Keratinocyte (primary cell): Measurements from ENCODE around the gene ROBO4. TPM values are rescaled to one million over a fixed set of nuclear protein-coding genes. Genes with fewer than 3 reads are reported as not detected.

Experiments
- DNase-seq: peaks from one replicate; pipeline ENCODE4 v3.0.0-alpha.2; 2011; ENCODE audit warnings: low read depth, missing footprints, low spot score
- FAIRE-seq: peaks from 2 replicates; lab custom pipeline; 2011; peaks lifted over from hg19 to GRCh38; lab: Jason Lieb, UNC
- H2AFZ ChIP-seq: 2 replicates; pipeline ENCODE4 v1.6.0; 2012; ENCODE audit warnings: low read length, control low read depth, inconsistent platforms; ENCODE audit not compliant: control insufficient read depth
- H3K27ac ChIP-seq: 2 replicates; pipeline ENCODE4 v1.5.1; 2011; ENCODE audit warnings: low read length; ENCODE audit not compliant: control insufficient read depth, insufficient read depth
- H3K27me3 ChIP-seq: 3 replicates; pipeline ENCODE4 v1.6.0; 2011; ENCODE audit warnings: low read length; ENCODE audit not compliant: control insufficient read depth, insufficient read depth; ENCODE audit errors: extremely low read depth
- H3K36me3 ChIP-seq, 2 experiments: 2 replicates in 1 of 2; 3 replicates in 1 of 2; pipeline ENCODE4 v1.5.1; 2011; ENCODE audit warnings: low read length in 2 of 2, mild to moderate bottlenecking in 1 of 2; ENCODE audit not compliant: control insufficient read depth in 2 of 2, insufficient read depth in 2 of 2; ENCODE audit errors: extremely low read depth in 1 of 2
- H3K4me1 ChIP-seq: 3 replicates; pipeline ENCODE4 v1.5.1; 2011; ENCODE audit warnings: low read length; ENCODE audit not compliant: control insufficient read depth, insufficient read depth; ENCODE audit errors: extremely low read depth
- H3K4me2 ChIP-seq: 3 replicates; pipeline ENCODE4 v1.6.0; 2011; ENCODE audit warnings: low read depth, low read length; ENCODE audit not compliant: control insufficient read depth, insufficient read depth; ENCODE audit errors: extremely low read depth
- H3K4me3 ChIP-seq, 3 experiments: fragments of 200-600 bp in 1 of 3; sonication (generic) in 1 of 3; 2 replicates in 2 of 3; 3 replicates in 1 of 3; pipeline ENCODE4 v1.5.1; 2011 to 2016; ENCODE audit warnings: low read length in 3 of 3, mild to moderate bottlenecking in 3 of 3, control low read depth in 2 of 3, inconsistent platforms in 1 of 3, low read depth in 1 of 3, mixed read lengths in 1 of 3, mixed run types in 1 of 3, moderate library complexity in 1 of 3; ENCODE audit not compliant: control insufficient read depth in 2 of 3, insufficient read depth in 2 of 3; ENCODE audit errors: extremely low read depth in 1 of 3
- H3K79me2 ChIP-seq: 2 replicates; pipeline ENCODE4 v1.6.0; 2012; ENCODE audit warnings: low read length; ENCODE audit not compliant: control insufficient read depth, insufficient read depth
- H3K9ac ChIP-seq: 3 replicates; pipeline ENCODE4 v1.6.0; 2011; ENCODE audit warnings: low read length; ENCODE audit not compliant: control insufficient read depth, insufficient read depth; ENCODE audit errors: extremely low read depth
- H3K9me1 ChIP-seq: 3 replicates; pipeline ENCODE4 v1.6.0; 2011; ENCODE audit warnings: low read length; ENCODE audit not compliant: control insufficient read depth, insufficient read depth; ENCODE audit errors: extremely low read depth
- H3K9me3 ChIP-seq: 2 replicates; pipeline ENCODE4 v1.5.1; 2012; ENCODE audit warnings: low read depth, low read length; ENCODE audit not compliant: control insufficient read depth
- H4K20me1 ChIP-seq: 3 replicates; pipeline ENCODE4 v1.6.0; 2011; ENCODE audit warnings: low read length; ENCODE audit not compliant: control insufficient read depth, insufficient read depth; ENCODE audit errors: extremely low read depth
- EZH2 ChIP-seq: IDR thresholded peaks from one replicate; pipeline ENCODE4 v1.6.1; 2012; ENCODE audit warnings: inconsistent platforms, mild to moderate bottlenecking, low read length, moderate library complexity
- dilution Hi-C: fragments of 300-500 bp; cut with MboI; formaldehyde crosslinking; loops from one replicate; pipeline ENCODE4 v1.7.0; 2020; ENCODE audit warnings: low sequenced_read_pairs; ENCODE audit not compliant: extremely low pct_ligation_motif_present
- polyA plus RNA-seq, 5 experiments: library from polyadenylated mRNA; depleted of rRNA in 3 of 5; stranded (reverse) in 3 of 5; stranded (forward) in 1 of 5; unstranded in 1 of 5; fragments of >200 nt; gene quantifications; 1 replicate in 1 of 5; 2 replicates in 3 of 5; 3 replicates in 1 of 5; pipeline versions ENCODE4 v1.2.1 to v1.2.3, GENCODE V29; 2011 to 2012; ENCODE audit warnings: missing spikeins in 2 of 5, low read depth in 1 of 5, low replicate concordance in 1 of 5
- TF ChIP-seq, protein P1 (sequence below), 3 experiments: IDR thresholded peaks in 1 of 3; conservative IDR thresholded peaks in 1 of 3; optimal IDR thresholded peaks in 1 of 3; 2 replicates in 2 of 3; 3 replicates in 1 of 3; pipeline versions ENCODE3 to v1.5.1; 2011; ENCODE audit warnings: low read length in 3 of 3, mild to moderate bottlenecking in 3 of 3, moderate library complexity in 2 of 3, control low read depth in 1 of 3, inconsistent platforms in 1 of 3; ENCODE audit not compliant: insufficient read depth in 2 of 3; ENCODE audit errors: extremely low read depth in 1 of 3

ROBO4 gene
- polyA plus RNA-seq, 1 donor (not counting 4 experiments of a cell fraction or from before 2014, with no cell fraction given): 0.94 TPM

DNA sequence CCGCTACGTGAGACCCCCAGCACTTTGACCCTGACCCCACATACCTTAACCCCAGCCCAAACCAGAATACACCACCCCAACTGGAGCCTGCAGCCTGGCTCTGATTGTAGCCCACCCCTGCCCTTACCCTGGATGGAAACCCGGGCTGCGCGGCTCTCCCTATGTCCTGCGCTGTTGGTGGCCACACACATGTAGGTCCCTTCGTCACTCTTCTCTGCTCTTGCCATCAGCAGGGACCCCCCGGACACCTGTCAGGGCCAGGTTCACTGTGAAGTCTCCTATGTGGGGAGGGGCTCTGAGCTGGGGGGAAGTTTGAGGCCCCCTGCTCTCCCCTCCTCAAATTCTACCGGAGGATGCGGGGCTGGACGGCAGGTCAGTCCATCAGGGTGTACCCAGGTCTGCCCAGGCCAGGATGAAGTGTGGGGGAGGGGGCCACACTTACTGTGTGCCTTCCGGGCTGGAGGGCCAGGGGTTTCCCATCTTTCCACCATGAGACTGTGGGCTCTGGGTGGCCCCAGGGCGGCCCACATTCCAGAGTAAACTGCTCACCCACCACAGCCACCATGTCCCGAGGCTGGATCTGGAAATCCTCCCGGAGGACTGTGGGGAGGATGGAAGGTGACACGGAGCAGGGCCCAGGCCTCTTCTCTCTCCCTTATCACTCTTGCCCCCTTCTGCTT, 1.5 kb downstream of the ROBO4 start:
- Histone ChIP-seq H3K36me3 (no peaks in the 10 kb centered on the region), H3K4me2 (peak overlapping the region; percentile 64), H3K4me1 (peaks cover 59% of the 10 kb centered on the region), H2AFZ (peak overlapping the region; percentile 73), H3K9me3 (no peaks in the 10 kb centered on the region), H3K79me2 (no peaks in the 10 kb centered on the region), H3K9ac (no peak overlapping the region), H3K9me1 (no peaks in the 10 kb centered on the region), H3K27ac (no peak overlapping the region), H4K20me1 (no peaks in the 10 kb centered on the region), H3K27me3 (no peaks in the 10 kb centered on the region), H3K4me3 (no peak overlapping the region)
- FAIRE-seq (no peak), DNase-seq (peak; percentile 60)
- dilution Hi-C loops: no loop called here
- TF ChIP-seq, protein P1, sequence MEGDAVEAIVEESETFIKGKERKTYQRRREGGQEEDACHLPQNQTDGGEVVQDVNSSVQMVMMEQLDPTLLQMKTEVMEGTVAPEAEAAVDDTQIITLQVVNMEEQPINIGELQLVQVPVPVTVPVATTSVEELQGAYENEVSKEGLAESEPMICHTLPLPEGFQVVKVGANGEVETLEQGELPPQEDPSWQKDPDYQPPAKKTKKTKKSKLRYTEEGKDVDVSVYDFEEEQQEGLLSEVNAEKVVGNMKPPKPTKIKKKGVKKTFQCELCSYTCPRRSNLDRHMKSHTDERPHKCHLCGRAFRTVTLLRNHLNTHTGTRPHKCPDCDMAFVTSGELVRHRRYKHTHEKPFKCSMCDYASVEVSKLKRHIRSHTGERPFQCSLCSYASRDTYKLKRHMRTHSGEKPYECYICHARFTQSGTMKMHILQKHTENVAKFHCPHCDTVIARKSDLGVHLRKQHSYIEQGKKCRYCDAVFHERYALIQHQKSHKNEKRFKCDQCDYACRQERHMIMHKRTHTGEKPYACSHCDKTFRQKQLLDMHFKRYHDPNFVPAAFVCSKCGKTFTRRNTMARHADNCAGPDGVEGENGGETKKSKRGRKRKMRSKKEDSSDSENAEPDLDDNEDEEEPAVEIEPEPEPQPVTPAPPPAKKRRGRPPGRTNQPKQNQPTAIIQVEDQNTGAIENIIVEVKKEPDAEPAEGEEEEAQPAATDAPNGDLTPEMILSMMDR (optimal IDR thresholded peaks at IDR 0.05 in 1 of 3, IDR thresholded peaks at IDR 0.05 in 1 of 3, conservative IDR thresholded peaks at IDR 0.05 in 1 of 3; ENCODE audit: extremely low read depth in 1 of 3, insufficient read depth in 2 of 3, low read length in 3 of 3): no peak
- no peak for TF ChIP-seq EZH2

DNA sequence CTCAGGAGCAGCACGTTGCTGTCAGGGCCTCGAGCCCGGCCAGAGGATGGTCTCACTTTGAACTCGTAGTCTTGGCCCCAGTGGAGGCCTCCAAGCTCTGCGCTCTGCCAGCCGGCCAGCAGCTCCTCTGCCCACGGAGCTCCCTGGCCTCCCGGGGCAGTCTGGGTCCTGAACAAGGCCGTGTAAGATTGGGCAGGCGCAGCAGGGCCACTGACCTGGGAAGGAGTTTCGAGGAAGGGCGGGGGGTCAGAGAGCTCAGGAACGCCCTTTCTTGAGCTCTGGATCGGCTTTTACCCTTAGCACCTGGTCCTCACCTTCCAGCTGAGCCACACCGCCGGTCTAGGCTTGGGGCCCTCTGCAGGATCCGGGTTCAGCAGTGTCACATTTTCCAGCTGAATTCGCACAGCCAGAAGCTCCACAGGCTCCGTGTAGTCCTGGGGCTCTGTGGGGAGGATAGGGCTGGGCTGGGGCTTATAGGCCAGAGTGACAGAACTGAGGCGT, 2.1 kb downstream of the ROBO4 start:
- dilution Hi-C loops: no loop called here
- no peaks in the 10 kb centered on the region for H4K20me1 ChIP-seq
- peaks cover 52% of the 10 kb centered on the region for H3K4me1 ChIP-seq
- H3K4me3 ChIP-seq: no peak overlapping the region
- H3K27ac ChIP-seq: no peak overlapping the region
- H3K79me2 ChIP-seq: no peaks in the 10 kb centered on the region
- no peak for DNase-seq
- no peaks in the 10 kb centered on the region for H3K9me3 ChIP-seq
- H3K27me3 ChIP-seq: no peaks in the 10 kb centered on the region
- no peak overlapping the region for H2AFZ ChIP-seq
- TF ChIP-seq EZH2: no peak
- TF ChIP-seq, protein P1 (optimal IDR thresholded peaks at IDR 0.05 in 1 of 3, IDR thresholded peaks at IDR 0.05 in 1 of 3, conservative IDR thresholded peaks at IDR 0.05 in 1 of 3; ENCODE audit: extremely low read depth in 1 of 3, insufficient read depth in 2 of 3, low read length in 3 of 3): no peak
- no peaks in the 10 kb centered on the region for H3K36me3 ChIP-seq
- no peak for FAIRE-seq
- no peak overlapping the region for H3K9ac ChIP-seq
- no peak overlapping the region for H3K4me2 ChIP-seq
- no peaks in the 10 kb centered on the region for H3K9me1 ChIP-seq
